Activated CD8-positive, alpha-beta memory T cell treated with anti-CD3 and anti-CD28 coated beads, Interleukin-2, amount 50 U/mL, for 48 hours (primary cell): Measurements from ENCODE around the gene UBE2R2.
"Not testable (repeated sequence)": the region's sequence is repeated elsewhere in the genome, so short reads cannot be mapped to it uniquely, and the experiment has no call there.

Experiments used
- DNase-seq: peaks from one replicate; pipeline ENCODE4 v3.0.0-alpha.2; 2020

UBE2R2 gene

GRCh38 chr9:33799928-33800704 is 16.8 kb upstream of the UBE2R2 start:
- no peak for DNase-seq

DNA sequence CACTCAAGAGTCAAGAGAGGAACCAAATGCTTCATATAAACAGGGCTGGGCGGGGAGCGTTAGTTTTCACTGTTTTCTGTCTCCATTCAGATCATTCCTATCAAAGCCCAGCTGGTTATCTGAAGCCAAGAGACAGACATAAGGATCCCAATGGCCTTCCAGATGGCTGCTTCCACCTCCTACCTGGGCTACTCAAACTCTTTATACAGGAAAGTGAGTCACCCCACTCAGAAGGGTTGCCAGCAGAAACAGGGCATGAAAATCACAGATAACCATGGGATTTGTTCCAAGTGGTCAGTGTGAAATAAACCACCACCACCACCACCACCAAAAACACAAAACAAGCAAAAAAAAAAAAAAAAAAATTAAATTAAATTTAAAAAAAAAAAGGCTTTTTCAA is 16.1 kb upstream of the UBE2R2 start:
- DNase-seq = no peak

DNA sequence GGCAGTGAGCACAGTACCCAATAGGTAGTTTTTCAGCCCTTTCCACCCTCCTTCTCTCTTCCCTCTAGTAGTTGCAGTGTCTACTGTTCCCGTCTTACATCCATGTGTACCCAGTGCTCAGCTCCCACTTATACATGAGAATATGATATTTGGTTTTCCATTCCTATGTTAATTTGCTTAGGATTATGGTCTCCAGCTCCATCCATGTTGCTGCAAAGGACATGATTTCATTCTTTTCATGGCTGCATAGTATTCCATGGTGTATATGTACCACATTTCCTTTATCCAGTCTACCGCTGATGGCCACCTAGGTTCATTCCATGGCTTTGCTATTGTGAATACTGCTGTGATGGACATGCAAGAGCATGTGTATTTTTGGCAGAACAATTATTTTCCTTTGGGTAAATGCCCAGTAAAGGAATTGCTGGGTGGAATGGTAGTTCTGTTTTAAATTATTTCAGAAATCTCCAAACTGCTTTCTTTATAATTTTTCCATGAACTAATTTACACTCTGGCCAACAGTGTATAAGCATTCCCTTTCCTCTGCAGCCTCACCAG is 14.9 kb upstream of the UBE2R2 start:
- DNase-seq = not testable (repeated sequence)

DNA sequence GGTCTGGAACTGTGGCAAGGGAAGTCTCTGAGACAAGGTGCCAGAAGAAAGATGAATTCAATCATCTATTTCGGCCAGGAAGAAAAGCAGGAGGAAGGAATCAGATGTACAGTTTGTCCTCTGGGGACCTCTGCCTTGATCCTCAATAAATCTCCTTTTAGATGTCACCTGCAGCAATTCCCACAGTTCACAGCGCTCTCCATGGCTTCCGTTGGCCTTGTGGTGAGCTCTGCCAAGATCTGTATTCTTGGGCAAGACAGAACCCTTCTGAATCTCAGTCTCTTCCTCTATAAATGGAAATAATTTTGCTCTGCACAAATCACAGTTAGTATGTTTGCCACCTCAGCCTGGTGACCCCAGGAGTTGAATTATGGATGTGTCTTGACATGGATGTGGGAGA is 12.8 kb upstream of the UBE2R2 start:
- not testable (repeated sequence) for DNase-seq

GRCh38 chr9:33807156-33807555 is 9.8 kb upstream of the UBE2R2 start:
- not testable (repeated sequence) for DNase-seq

DNA sequence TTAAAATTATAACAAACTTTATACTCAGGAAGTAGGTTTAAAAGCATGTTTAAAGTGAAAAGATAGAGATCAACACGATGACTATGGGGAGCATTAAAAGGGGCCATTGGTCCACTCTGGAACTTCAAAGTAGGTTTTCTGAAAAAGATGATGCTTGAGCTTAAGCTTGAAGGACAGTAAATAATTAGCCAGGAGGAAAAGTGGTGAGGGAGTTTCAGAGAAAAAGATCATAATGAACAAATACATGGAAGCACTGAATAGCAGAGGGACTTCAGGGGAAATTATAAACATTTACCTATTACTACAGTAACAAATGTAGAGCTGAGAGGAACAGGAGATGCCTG is 8.0 kb upstream of the UBE2R2 start:
- not testable (repeated sequence) for DNase-seq

- DNase-seq = no peak
Observed at GRCh38 chr9:33809506-33809905, 7.5 kb upstream of the UBE2R2 start.

- no peak for DNase-seq
Observed at GRCh38 chr9:33813712-33814641, 3.0 kb upstream of the UBE2R2 start.

GRCh38 chr9:33815781-33816180 is 1.2 kb upstream of the UBE2R2 start:
- DNase-seq = no peak

GRCh38 chr9:33817327-33818166 is 587 bp downstream of the UBE2R2 start:
- DNase-seq = peak; percentile 79

GRCh38 chr9:33818167-33818846 is 1.3 kb downstream of the UBE2R2 start:
- DNase-seq = no peak

DNA sequence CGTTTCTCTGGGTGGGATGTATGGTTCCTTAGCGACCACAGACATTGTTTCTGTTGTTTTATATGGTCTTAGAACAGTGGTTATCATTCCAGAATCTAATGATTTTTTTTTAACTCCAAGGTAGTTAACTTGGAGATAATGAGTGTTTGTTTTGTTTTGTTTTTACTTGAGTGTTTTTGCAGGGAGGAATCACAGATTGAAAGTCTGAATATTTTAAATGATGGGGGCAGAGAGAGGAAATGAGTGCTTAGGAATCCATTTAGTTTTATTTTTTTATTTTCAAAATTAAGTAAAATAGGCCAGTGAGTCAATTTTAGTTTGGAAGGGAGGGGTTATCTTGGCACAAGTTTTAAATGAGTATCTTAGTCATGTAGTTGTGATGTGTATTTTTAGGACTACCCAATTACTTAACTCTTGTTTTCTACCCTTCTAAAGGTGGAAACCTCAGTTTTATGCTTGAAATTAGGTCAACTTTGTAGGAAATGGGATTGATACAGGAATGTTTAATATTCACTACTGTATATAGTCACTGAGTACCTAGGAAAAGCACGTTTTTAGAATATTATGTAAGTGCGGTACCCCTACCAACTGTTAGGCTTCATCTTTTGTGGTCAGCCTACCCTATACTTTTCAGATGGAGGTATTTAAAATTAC is 2.0 kb downstream of the UBE2R2 start:
- no peak for DNase-seq

DNA sequence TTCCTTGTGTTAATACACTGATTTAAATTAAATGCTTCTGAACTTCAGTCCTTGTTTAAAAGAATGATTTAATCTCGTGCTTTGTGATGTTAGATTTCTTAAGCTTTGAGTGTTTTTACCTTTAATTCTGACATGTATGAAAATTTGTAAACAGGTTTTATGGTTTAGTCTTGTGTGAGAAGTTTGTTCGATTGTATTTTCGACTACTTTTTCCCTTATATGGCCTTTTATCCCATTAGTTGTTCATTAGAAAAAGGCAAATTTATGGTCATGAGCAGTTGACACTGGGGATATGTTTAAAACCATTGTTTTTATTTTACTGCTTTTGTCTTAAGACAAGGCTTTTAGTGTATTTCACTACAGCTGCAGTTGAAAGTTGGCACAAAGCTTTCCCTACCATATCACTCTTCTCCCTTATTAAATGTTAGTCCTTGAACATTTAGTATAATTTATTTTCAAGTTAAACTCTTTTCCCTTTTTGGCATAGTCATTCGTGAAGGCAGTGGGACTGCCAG is 3.3 kb downstream of the UBE2R2 start:
- no peak for DNase-seq

- no peak for DNase-seq
Observed at GRCh38 chr9:33823801-33824200, 6.8 kb downstream of the UBE2R2 start.

DNA sequence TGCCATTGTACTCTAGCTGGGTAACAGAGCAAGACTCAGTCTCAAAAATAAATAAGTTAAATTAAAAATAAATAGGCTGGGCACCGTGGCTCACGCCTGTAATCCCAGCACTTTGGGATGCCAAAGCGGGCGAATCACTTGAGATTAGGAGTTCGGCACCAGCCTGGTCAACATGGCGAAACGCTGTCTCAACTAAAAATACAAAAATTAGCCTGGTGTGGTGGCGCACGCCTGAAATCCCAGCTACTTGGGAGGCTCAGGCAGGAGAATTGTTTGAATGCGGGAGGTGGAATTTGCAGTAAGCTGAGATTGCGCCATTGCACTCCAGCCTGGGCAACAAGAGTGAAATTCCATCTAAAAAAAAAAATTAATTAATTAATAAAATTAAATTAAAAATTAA is 10.3 kb downstream of the UBE2R2 start:
- not testable (repeated sequence) for DNase-seq

GRCh38 chr9:33829641-33830230 is 12.8 kb downstream of the UBE2R2 start:
- not testable (repeated sequence) for DNase-seq

DNA sequence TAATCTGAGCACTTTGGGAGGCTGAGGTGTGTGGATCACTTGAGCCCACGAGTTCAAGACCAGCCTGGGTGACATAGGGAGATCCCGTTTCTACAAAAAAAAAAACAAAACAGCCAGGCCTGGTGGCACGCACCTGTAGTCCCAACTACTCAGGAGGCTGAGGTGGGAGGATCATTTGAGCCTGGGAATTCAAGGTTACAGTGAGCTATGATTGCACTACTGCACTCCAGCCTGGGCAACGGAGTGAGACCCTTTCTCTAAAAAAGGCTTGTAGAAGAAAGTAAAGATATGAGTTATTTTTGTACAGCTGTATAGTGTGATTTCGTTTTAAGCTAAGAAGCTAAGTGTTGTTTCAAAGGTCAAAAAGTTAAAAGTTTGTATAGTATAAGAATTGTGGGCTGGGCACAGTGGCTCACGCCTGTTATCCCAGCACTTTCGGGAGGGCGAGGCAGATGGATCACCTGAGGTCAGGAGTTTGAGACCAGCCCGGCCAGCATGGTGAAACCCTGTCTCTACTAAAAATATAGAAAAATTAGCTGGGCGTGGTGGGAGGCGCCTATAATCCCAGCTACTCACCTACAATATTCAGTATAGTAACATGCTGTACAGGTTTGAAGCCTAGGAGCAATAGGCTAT is 18.8 kb downstream of the UBE2R2 start:
- no peak for DNase-seq

GRCh38 chr9:33836261-33836660 is 19.3 kb downstream of the UBE2R2 start:
- DNase-seq = not testable (repeated sequence)

- DNase-seq = no peak
Observed at GRCh38 chr9:33837138-33837537, 20.2 kb downstream of the UBE2R2 start.

- DNase-seq = no peak
Observed at GRCh38 chr9:33840381-33840780, 23.4 kb downstream of the UBE2R2 start.
